B cell (primary cell): ENCODE data around the gene PRDX2. TPM values are rescaled to one million over a fixed set of nuclear protein-coding genes. Genes with fewer than 3 reads are reported as not detected.
A peak's percentile ranks its signal among the peaks of the same experiment; 100 is the strongest.

Experiments
- ATAC-seq: fragments of 200-7000 bp; cut with Tn5 transposase; one replicate; pipeline ENCODE4 v1.10.0; 2021; ENCODE audit warnings: low read depth, mild to moderate bottlenecking, moderate number of reproducible peaks, moderate library complexity
- CTCF ChIA-PET: fragments of 350-600 bp; sonication (Branson Sonifier 250); formaldehyde crosslinking; loops from one replicate; lab custom pipeline; 2021; ENCODE audit warnings: antibody characterized with exemption, inconsistent platforms; lab: Charles Lee
- POLR2A ChIA-PET: fragments of 350-600 bp; sonication (Branson Sonifier 250); formaldehyde crosslinking; loops from one replicate; lab custom pipeline; 2021; ENCODE audit warnings: antibody characterized with exemption; lab: Charles Lee
- DNase-seq: peaks from one replicate; pipeline ENCODE4 v3.0.0; 2013
- H2AFZ ChIP-seq: 2 replicates; pipeline ENCODE4 v1.6.1; 2012; ENCODE audit warnings: mild to moderate bottlenecking, low read depth, low read length; ENCODE audit not compliant: insufficient read depth, poor library complexity, severe bottlenecking
- H3K27ac ChIP-seq, 2 donors: 1 replicate in 1 of 2; 2 replicates in 1 of 2; pipeline ENCODE4 v1.5.1; 2012 to 2013; ENCODE audit warnings: low read length in 2 of 2, mild to moderate bottlenecking in 2 of 2, moderate library complexity in 1 of 2
- H3K27me3 ChIP-seq, 4 experiments: fragments of 200-600 bp in 1 of 4; sonication (generic) in 1 of 4; replicated peaks in 1 of 4; 1 replicate in 2 of 4; 2 replicates in 2 of 4; pipeline versions ENCODE4 v1.6.1 to v1.7.0; 2013 to 2016; ENCODE audit warnings: low read length in 3 of 4, mild to moderate bottlenecking in 2 of 4, mixed read lengths in 1 of 4, moderate library complexity in 1 of 4; ENCODE audit not compliant: insufficient read depth in 4 of 4, control insufficient read depth in 3 of 4; ENCODE audit errors: control extremely low read depth in 1 of 4
- H3K36me3 ChIP-seq, 2 experiments: replicated peaks in 1 of 2; 1 replicate in 1 of 2; 2 replicates in 1 of 2; pipeline versions ENCODE4 v1.6.1 to v1.7.1; 2013; ENCODE audit warnings: low read length in 1 of 2; ENCODE audit not compliant: insufficient read depth in 2 of 2, control insufficient read depth in 1 of 2; ENCODE audit errors: control extremely low read depth in 1 of 2, extremely low read depth in 1 of 2
- H3K4me1 ChIP-seq, 2 donors: fragments of 200-600 bp in 1 of 2; sonication (generic) in 1 of 2; 1 replicate in 1 of 2; 2 replicates in 1 of 2; pipeline versions ENCODE4 v1.5.1 to v1.6.1; 2013 to 2017; ENCODE audit warnings: low read length in 2 of 2; ENCODE audit not compliant: control insufficient read depth in 2 of 2, insufficient read depth in 2 of 2
- H3K4me2 ChIP-seq: replicated peaks from 2 replicates; pipeline ENCODE3; 2012; ENCODE audit warnings: mild to moderate bottlenecking, low read depth, low read length; ENCODE audit not compliant: poor library complexity, severe bottlenecking
- H3K4me3 ChIP-seq, 5 experiments: fragments of 200-600 bp in 1 of 5; sonication (generic) in 1 of 5; 1 replicate in 3 of 5; 2 replicates in 2 of 5; pipeline versions ENCODE4 v1.5.1 to v1.7.0; 2011 to 2016; ENCODE audit warnings: low read length in 4 of 5, mild to moderate bottlenecking in 4 of 5, low read depth in 2 of 5, control low read depth in 1 of 5, moderate library complexity in 1 of 5; ENCODE audit not compliant: insufficient read depth in 1 of 5; ENCODE audit errors: control extremely low read depth in 1 of 5, extremely low read depth in 1 of 5
- H3K79me2 ChIP-seq: fragments of 200-600 bp; sonication (generic); one replicate; pipeline ENCODE4 v1.6.0; 2016; ENCODE audit warnings: low read length; ENCODE audit not compliant: control insufficient read depth, insufficient read depth
- H3K9ac ChIP-seq: fragments of 200-600 bp; sonication (generic); 2 replicates; pipeline ENCODE4 v1.6.1; 2017; ENCODE audit warnings: mild to moderate bottlenecking, low read length, moderate library complexity
- H3K9me3 ChIP-seq, 3 donors: one replicate each; pipeline versions ENCODE4 v1.6.1 to v1.7.1; 2013; ENCODE audit warnings: low read length in 2 of 3; ENCODE audit not compliant: control insufficient read depth in 2 of 3, insufficient read depth in 1 of 3; ENCODE audit errors: control extremely low read depth in 1 of 3
- H4K20me1 ChIP-seq: 2 replicates; pipeline ENCODE4 v1.6.0; 2012; ENCODE audit warnings: mild to moderate bottlenecking, low read length; ENCODE audit not compliant: insufficient read depth, control insufficient read depth, poor library complexity, severe bottlenecking
- H3K27ac Mint-ChIP-seq: one replicate; pipeline ENCODE4 v1.8.0; 2021; ENCODE audit warnings: mixed read lengths
- H3K27me3 Mint-ChIP-seq: one replicate; pipeline ENCODE4 v1.8.0; 2021; ENCODE audit warnings: mixed read lengths
- H3K4me1 Mint-ChIP-seq: one replicate; pipeline ENCODE4 v1.8.0; 2021; ENCODE audit warnings: mixed read lengths
- H3K4me3 Mint-ChIP-seq: one replicate; pipeline ENCODE4 v1.8.0; 2021; ENCODE audit warnings: mixed read lengths
- H3K9me3 Mint-ChIP-seq: one replicate; pipeline ENCODE4 v1.8.0; 2022; ENCODE audit warnings: mixed read lengths; ENCODE audit not compliant: insufficient read depth
- EZH2 ChIP-seq: IDR thresholded peaks from 2 replicates; pipeline ENCODE4 v1.6.1; 2012; ENCODE audit warnings: borderline replicate concordance, low read depth, mild to moderate bottlenecking, moderate library complexity, low read length; ENCODE audit not compliant: insufficient read depth, poor library complexity, severe bottlenecking
- WGBS: methylation state at CpG from one replicate; pipeline ENCODE4 v1.1.5; 2013; ENCODE audit warnings: missing lambda C conversion rate; ENCODE audit not compliant: insufficient coverage; 5-methylcytosine and 5-hydroxymethylcytosine counted together
- intact Hi-C: fragments of 100-400 bp; cut with micrococcal nuclease; formaldehyde crosslinking; loops from one replicate; pipeline ENCODE4 v1.10.0; 2022
- polyA plus RNA-seq: library from polyadenylated mRNA; depleted of rRNA; stranded (reverse); fragments of >200 nt; gene quantifications from 2 replicates; pipeline ENCODE4 v1.2.3, GENCODE V29; 2012
- total RNA-seq, 2 donors: library from RNA; stranded (reverse); fragments of 120-200 nt in 1 of 2; gene quantifications; 1 replicate in 1 of 2; 2 replicates in 1 of 2; pipeline versions ENCODE4 v1.2.3 to v1.2.4, GENCODE V29; 2013 to 2022
- TF ChIP-seq, protein P1 (sequence below): fragments of 200-600 bp; IDR thresholded peaks from one replicate; pipeline ENCODE4 v1.8.0; 2022; ENCODE audit warnings: antibody characterized with exemption, mild to moderate bottlenecking

Gene PRDX2
- total and polyA plus RNA-seq, 2 donors (not counting 1 experiment from before 2014, with no cell fraction given) = 45.5 to 66.1 TPM

DNA sequence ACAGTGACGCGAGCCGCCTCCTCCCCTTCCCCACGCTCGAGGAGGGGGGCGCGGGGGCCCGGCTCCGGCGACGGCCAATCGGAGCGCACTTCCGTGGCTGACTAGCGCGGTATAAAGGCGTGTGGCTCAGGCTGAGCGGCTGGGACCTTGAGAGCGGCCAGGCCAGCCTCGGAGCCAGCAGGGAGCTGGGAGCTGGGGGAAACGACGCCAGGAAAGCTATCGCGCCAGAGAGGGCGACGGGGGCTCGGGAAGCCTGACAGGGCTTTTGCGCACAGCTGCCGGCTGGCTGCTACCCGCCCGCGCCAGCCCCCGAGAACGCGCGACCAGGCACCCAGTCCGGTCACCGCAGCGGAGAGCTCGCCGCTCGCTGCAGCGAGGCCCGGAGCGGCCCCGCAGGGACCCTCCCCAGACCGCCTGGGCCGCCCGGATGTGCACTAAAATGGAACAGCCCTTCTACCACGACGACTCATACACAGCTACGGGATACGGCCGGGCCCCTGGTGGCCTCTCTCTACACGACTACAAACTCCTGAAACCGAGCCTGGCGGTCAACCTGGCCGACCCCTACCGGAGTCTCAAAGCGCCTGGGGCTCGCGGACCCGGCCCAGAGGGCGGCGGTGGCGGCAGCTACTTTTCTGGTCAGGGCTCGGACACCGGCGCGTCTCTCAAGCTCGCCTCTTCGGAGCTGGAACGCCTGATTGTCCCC is 10.1 kb downstream of the PRDX2 start, which contains the start of gene JUNB:
Gene JUNB, plus strand, starts transcription at position 142 of the 706 bp plus-strand sequence. Its CDS starts 286 bp downstream, at position 428.
- TF ChIP-seq, protein P1, sequence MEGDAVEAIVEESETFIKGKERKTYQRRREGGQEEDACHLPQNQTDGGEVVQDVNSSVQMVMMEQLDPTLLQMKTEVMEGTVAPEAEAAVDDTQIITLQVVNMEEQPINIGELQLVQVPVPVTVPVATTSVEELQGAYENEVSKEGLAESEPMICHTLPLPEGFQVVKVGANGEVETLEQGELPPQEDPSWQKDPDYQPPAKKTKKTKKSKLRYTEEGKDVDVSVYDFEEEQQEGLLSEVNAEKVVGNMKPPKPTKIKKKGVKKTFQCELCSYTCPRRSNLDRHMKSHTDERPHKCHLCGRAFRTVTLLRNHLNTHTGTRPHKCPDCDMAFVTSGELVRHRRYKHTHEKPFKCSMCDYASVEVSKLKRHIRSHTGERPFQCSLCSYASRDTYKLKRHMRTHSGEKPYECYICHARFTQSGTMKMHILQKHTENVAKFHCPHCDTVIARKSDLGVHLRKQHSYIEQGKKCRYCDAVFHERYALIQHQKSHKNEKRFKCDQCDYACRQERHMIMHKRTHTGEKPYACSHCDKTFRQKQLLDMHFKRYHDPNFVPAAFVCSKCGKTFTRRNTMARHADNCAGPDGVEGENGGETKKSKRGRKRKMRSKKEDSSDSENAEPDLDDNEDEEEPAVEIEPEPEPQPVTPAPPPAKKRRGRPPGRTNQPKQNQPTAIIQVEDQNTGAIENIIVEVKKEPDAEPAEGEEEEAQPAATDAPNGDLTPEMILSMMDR = no peak
- TF ChIP-seq EZH2 = no peak
- CTCF ChIA-PET = interaction anchor here (0.5 to 17.9 kb wide), 7 partner anchors 9 to 123 kb away, joined by 3 to 1147 read pairs (median 4); partner anchors contain the start of genes HOOK2 and RNASEH2A
- DNase-seq (peak; percentile 98), ATAC-seq (peak; percentile 34)
- Mint-ChIP-seq H3K27ac (peak within 1 kb of the TSS; percentile 99), H3K4me3 (peak within 1 kb of the TSS; percentile 97), H3K9me3 (no peaks in the 10 kb centered on the region), H3K4me1 (peaks cover 51% of the 10 kb centered on the region), H3K27me3 (no peaks in the 10 kb centered on the region)
- Histone ChIP-seq H3K36me3 (peaks cover 0 to 4% of the 10 kb centered on the region in 2 experiments), H4K20me1 (peaks cover 19% of the 10 kb centered on the region), H3K9ac (peak within 1 kb of the TSS; percentile 86), H3K4me2 (peak within 1 kb of the TSS; percentile 91), H3K9me3 (no peaks in the 10 kb centered on the region), H3K4me1 (peaks cover 49 to 62% of the 10 kb centered on the region in 2 donors), H2AFZ (no peak within 1 kb of the TSS), H3K79me2 (peaks cover 25% of the 10 kb centered on the region), H3K27me3 (no peaks in the 10 kb centered on the region), H3K27ac (peak within 1 kb of the TSS; percentile 95 to 97), H3K4me3 (peak within 1 kb of the TSS; percentile 94 to 99 (median 97))
- WGBS = under 1% methylated on average over 73 of the region's 73 CpGs
- intact Hi-C loops = loop anchor here (5.0 kb wide), 3 partner anchors 59 to 1046 kb away; partner anchors contain the start of genes TRIR, ZNF490 and ZNF791
- POLR2A ChIA-PET = interaction anchor here (0.6 to 6.8 kb wide), 14 partner anchors 9 to 313 kb away, joined by 3 to 233 read pairs (median 5); partner anchors contain the start of genes DHPS, GET3, HOOK2 and MAN2B1
